GM18520 (cell line): Measurements from ENCODE around the gene GOSR2.
"Not testable (repeated sequence)": the region's sequence is repeated elsewhere in the genome, so short reads cannot be mapped to it uniquely, and the experiment has no call there.

ENCODE experiments used
- ATAC-seq: cut with Tn5 transposase; IDR thresholded peaks from one replicate; pipeline ENCODE4 v1.9.1; 2021; ENCODE audit not compliant: unreplicated experiment

GOSR2 gene

GRCh38 chr17:46892192-46892703 is 30.7 kb upstream of the GOSR2 start:
- no peak for ATAC-seq

- no peak for ATAC-seq
These were observed 28.9 kb upstream of the GOSR2 start for GRCh38 chr17:46894024-46894423.

- ATAC-seq, result no peak
These were observed 28.3 kb upstream of the GOSR2 start for GRCh38 chr17:46894476-46895151.

GRCh38 chr17:46895171-46895570 is 27.8 kb upstream of the GOSR2 start:
- no peak for ATAC-seq

GRCh38 chr17:46896991-46897390 is 26.0 kb upstream of the GOSR2 start:
- ATAC-seq, result no peak

- no peak for ATAC-seq
These were observed 24.6 kb upstream of the GOSR2 start for GRCh38 chr17:46898364-46898763.

- no peak for ATAC-seq
These were observed 24.1 kb upstream of the GOSR2 start for GRCh38 chr17:46898860-46899259.

- ATAC-seq, result no peak
These were observed 21.7 kb upstream of the GOSR2 start for GRCh38 chr17:46901291-46901690.

- no peak for ATAC-seq
These were observed 18.9 kb upstream of the GOSR2 start for GRCh38 chr17:46903762-46904672.

GRCh38 chr17:46908068-46908737 is 14.8 kb upstream of the GOSR2 start:
- no peak for ATAC-seq

GRCh38 chr17:46910179-46910927 is 12.6 kb upstream of the GOSR2 start:
- no peak for ATAC-seq

- ATAC-seq, result no peak
These were observed 11.6 kb upstream of the GOSR2 start for GRCh38 chr17:46911311-46911710.

GRCh38 chr17:46915596-46915995 is 7.4 kb upstream of the GOSR2 start:
- ATAC-seq, result no peak

GRCh38 chr17:46916211-46916610 is 6.7 kb upstream of the GOSR2 start:
- ATAC-seq, result no peak

- no peak for ATAC-seq
These were observed 6.3 kb upstream of the GOSR2 start for GRCh38 chr17:46916623-46917022.

GRCh38 chr17:46917041-46917440 is 5.9 kb upstream of the GOSR2 start:
- no peak for ATAC-seq

GRCh38 chr17:46917516-46917915 is 5.4 kb upstream of the GOSR2 start:
- no peak for ATAC-seq

- ATAC-seq, result not testable (repeated sequence)
These were observed 998 bp upstream of the GOSR2 start for GRCh38 chr17:46921962-46922361.

- no peak for ATAC-seq
These were observed 515 bp upstream of the GOSR2 start for GRCh38 chr17:46922487-46922803.

GRCh38 chr17:46925185-46925868 is 2.4 kb downstream of the GOSR2 start:
- ATAC-seq, result no peak
